Limb (tissue), 2 donors: ENCODE results near the gene KMT2A.
"Not testable (repeated sequence)": the region's sequence is repeated elsewhere in the genome, so short reads cannot be mapped to it uniquely, and the experiment has no call there.

ENCODE experiments used
- DNase-seq, 2 donors: peaks; one replicate each; pipeline ENCODE4 v3.0.0-alpha.2; 2016; ENCODE audit errors: extremely low spot score in 2 of 2

Gene KMT2A

DNA sequence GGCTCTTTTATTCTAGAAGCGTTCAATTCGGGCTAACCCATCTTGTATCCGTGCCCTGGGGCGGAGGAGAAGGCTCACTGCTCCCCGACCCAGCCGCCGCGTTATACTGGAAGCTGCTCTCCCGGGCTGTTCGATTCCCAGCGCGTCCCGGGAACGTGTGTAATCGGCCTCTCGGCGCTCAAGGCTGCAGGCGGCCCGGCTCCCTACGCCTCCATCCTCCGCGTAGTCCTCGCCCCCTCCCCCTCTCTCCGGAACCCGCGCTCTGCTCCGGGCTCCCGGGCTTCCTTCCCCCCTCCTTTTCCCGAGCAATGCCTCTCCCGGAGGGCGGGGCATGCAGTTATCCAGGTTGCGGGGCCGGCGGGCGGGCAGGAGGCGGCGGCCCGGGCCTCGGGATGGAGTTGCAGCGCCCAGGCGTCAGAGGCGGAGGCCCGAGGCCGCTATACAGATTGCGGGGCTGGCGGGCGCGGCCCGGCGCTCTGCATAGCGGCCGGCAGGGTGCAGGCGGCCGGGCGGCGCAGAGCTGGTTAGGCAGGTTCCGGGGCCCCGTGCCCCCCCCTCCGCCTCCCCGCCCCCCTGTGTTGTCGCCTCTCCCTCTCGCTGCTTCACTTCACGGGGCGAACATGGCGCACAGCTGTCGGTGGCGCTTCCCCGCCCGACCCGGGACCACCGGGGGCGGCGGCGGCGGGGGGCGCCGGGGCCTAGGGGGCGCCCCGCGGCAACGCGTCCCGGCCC, at the start of gene KMT2A:
TSS of gene KMT2A (plus strand) at position 600 of the 732 bp plus-strand sequence. CDS start at position 621, 21 bp downstream.
- peak; percentile 97 to 100 for DNase-seq

GRCh38 chr11:118396097-118396501, 40.2 kb upstream of the KMT2A start:
- no peak for DNase-seq

- no peak for DNase-seq
Observed at GRCh38 chr11:118397448-118397847, 38.8 kb upstream of the KMT2A start.

DNA sequence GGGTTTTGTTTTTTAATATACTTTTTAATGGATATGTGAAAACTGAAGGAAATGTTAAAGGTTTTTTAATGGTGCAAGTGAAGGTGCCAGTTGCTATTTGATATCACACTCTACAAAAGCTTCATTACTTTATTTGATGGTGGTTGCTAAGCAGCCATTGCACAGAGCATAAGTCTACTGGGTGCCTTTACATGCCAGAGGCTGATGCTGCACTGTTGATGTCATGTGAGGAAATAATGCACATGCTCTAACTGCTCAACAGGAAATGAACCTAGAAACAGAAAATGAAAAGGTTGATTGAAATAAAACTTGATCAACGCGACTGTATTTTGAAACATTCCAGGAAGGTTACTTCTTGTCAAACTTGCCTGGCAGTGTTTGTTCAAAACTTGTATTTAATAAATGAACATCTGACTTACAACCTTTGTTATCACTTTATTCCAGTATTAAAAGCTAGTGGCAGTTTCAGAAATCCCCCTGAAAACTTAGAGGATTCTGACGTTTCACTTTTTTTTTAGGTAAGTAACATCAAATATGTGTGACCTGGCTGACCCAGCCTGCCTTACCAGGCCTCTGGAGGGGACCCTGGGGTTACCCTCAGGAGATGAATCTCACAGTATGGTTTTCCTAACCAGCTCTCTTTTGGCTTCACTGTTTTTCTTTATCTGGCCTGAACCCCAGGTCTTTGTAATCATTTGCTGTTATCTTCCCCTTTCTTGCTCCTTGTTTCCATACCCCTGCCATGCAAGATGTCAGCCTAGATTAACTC, 37.3 kb upstream of the KMT2A start:
- no peak for DNase-seq

GRCh38 chr11:118401151-118401879, 35.0 kb upstream of the KMT2A start, which contains the start of gene ATP5MG:
Gene ATP5MG (plus strand): TSS chr11:118401606. CDS start chr11:118401666, 60 bp downstream.
- DNase-seq, result peak; percentile 92 to 93

DNA sequence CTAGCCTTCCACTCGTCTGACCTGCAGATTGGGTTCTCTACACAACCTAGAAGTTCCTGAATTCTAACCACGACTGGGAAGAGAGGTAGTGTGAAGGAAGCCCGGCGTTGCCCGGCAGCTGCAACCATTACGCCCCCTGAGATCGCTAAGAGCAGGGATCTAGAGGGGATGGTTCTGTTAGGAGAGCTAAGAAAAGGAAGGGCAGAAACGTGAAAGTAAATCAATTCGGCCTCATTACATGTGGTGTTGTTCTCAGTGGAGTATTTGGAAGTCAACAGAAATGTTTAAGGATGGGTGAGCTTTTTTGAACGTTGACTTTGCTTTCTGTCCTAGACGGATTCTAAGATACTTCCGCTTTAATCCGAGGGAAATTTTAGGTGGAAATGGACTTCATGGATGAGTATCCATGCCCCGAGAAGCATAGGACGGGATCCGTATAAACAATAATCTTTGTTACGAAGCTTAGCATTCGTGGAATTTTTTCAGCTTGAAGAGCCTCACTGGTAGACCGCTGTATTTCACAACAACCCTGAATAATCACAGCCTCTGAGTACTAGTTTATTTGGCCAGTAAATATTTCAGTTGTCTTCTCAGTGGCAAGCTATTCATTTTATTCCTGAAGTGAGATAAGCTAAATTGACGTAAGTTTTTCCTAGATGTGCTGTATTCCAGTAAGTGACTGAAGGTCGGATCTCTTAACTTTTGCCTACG, 34.3 kb upstream of the KMT2A start:
- no peak for DNase-seq

GRCh38 chr11:118402594-118402993, 33.7 kb upstream of the KMT2A start:
- DNase-seq, result not testable (repeated sequence)

- DNase-seq, result no peak
Observed at GRCh38 chr11:118406599-118407166, 29.6 kb upstream of the KMT2A start.

GRCh38 chr11:118410055-118410745, 26.1 kb upstream of the KMT2A start:
- no peak for DNase-seq

DNA sequence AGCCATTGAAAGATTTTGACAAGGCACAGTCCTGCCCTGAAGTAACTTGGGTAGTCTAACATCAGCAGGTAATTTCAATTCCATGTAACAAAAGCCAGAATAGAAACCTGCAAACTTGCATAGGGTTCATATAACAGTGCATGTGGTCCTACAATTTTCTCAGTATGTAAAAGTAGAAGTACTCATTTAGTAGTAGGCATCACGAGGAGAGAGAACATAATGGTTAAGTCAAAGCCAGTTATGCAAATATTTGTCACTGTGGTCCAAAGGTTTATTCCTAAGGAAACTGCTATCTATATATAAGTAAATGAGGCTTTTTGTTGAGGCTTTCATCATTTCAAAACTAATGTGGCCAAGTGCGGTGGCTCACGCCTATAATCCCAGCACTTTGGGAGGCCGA, 24.8 kb upstream of the KMT2A start:
- no peak for DNase-seq

GRCh38 chr11:118412921-118413320, 23.4 kb upstream of the KMT2A start:
- no peak for DNase-seq

- DNase-seq, result no peak
Observed at GRCh38 chr11:118415062-118415738, 21.1 kb upstream of the KMT2A start.

- DNase-seq, result no peak
Observed at GRCh38 chr11:118415739-118416068, 20.6 kb upstream of the KMT2A start.

- DNase-seq, result not testable (repeated sequence)
Observed at GRCh38 chr11:118416900-118417299, 19.4 kb upstream of the KMT2A start.

GRCh38 chr11:118417801-118418200, 18.5 kb upstream of the KMT2A start:
- no peak for DNase-seq

DNA sequence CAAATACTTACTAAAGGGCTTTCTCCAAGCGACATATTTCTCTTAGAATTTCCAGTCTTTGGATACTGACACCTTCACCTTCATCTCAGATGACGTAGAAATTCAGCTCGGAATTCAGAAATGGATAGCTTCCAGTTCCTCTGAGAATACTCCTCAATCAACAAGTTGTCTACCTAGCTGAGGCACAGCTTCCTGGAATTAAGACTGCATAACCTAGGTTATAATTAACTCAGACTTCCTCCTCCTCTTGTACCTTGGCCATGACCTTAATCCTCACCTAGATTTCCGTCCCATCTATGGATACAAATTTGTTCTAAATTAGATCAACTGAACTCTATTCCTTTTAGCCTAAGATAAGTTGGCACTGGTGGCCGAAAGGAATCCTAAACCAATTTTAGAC, 17.5 kb upstream of the KMT2A start:
- no peak for DNase-seq

DNA sequence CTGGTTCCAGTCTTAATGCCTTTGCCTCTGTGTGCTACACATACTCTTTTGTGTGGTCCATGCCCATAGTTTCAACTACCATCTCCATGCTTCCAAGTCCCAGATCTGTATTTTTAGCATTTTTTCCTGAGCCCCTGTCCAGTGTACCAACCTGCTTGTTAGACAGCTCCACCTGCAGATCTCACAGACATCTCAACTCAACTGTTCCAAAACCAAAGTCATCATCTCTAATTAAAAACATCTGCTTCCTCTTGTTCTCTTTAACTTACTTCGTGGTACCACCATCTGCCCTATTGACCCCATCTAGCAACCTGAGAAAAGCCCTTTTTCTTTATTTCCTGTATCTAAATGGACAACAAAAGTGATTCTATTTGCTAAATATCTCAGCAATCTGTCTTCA, 8.6 kb upstream of the KMT2A start:
- no peak for DNase-seq

DNA sequence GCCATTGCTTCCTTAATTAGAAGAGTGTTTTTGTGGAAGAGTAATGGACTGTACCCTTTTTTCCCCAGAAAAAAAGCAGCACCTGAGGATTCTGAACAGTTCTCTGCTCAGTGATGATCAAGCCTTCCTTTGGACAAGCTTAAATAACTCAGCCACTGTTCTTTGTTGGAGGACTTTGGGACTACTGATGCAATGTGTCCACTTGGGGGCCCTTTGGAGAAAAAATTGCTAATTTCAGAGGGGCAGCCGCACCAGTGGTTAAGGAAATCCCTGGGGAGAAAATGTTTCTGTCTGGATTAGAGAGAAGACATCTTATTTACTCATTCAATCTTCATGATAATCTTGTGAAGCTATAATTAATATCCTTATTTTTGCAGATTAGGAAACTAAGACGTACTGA, 5.3 kb upstream of the KMT2A start:
- DNase-seq, result no peak

DNA sequence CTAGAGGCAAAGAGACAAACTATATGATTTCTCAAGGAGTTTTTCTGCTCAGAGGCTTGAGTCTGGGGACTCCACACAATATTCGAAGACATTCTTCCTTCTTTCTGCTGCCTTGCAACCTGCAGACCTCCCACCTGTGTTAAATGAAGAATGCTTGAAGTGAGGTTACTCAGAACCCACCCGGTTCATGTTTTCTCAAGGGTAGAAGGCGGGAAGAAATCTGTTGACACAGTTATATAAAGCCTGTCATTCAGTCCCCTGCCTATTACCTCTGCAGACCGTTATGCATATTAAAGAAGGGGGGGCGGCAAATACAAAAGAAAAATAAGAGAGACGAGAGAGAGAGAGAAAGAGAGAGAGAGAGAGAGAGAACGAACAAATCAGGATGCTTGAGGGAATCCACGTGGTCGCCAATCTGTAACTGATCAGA, 2.2 kb upstream of the KMT2A start:
- no peak for DNase-seq
